SK-N-SH (cell line): ENCODE results near the gene ETV3.
A peak's percentile ranks its signal among the peaks of the same experiment; 100 is the strongest.

Experiments used
- CTCF ChIP-seq: fragments of 200-600 bp; sonication (generic); IDR thresholded peaks from 2 replicates; pipeline ENCODE4 v1.6.1; 2017; ENCODE audit warnings: antibody characterized with exemption, mild to moderate bottlenecking, moderate library complexity
- EP300 ChIP-seq, 2 experiments: IDR thresholded peaks; 2 replicates each; pipeline versions ENCODE4 v1.4.0 to v1.6.1; 2012; ENCODE audit warnings: borderline replicate concordance in 1 of 2, low read depth in 1 of 2, low read length in 1 of 2
- YY1 ChIP-seq: IDR thresholded peaks from 2 replicates; pipeline ENCODE4 v1.4.0; 2012; ENCODE audit warnings: low read depth, mild to moderate bottlenecking

DNA sequence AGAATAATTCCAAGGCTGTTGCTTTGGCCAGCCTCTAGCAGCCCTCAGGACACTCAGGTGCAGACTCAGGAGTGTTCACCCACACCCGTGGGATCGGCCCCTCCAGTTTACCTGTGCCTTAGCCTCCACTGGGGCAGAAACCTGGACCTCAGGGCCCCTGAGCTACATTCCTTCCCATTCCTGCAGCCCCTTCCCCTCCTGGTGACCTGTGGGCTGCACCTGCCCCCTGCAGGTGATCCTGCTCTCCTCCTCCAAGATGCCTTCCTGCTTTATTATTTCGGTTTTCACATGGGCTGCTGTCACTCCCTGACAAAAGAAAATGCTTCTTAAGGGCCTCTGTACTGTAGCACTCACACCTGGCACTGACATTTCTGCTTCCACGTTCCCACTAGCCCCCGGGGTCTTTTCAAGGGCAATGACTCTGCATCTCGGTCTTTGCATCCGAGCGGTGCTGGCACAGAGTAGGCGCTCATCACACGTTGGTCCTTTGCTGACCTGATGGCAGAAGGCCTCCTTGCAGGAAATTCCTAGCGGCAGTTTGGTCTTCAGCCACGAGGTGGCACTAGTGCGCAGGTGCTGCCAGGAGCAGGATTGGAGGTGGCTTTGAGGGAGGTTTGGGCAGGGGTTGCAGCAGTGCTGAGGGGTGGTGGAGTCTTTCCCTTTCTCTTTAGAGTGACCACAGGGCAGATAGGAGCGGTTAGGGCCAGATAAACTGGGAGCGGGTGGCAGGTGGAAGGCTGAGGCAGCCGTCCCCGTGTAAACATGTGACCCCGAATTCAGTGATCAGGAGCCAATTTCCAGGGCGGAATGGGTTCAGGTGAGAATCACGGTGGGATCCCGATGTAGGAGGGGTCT, 25.3 kb upstream of the ETV3 start:
- TF ChIP-seq CTCF: peak; percentile 89
- no peak for TF ChIP-seq YY1
- TF ChIP-seq EP300 (IDR thresholded peaks at IDR 0.05; ENCODE audit: borderline replicate concordance in 1 of 2, low read depth in 1 of 2, low read length in 1 of 2): no peak
